HG03045 (cell line): ENCODE measurements around the gene RGL3.
"Not testable (repeated sequence)": the region's sequence is repeated elsewhere in the genome, so short reads cannot be mapped to it uniquely, and the experiment has no call there.

Experiments
- ATAC-seq: cut with Tn5 transposase; IDR thresholded peaks from one replicate; pipeline ENCODE4 v1.9.1; 2021; ENCODE audit warnings: mild to moderate bottlenecking, moderate library complexity; ENCODE audit not compliant: unreplicated experiment

The RGL3 gene

DNA sequence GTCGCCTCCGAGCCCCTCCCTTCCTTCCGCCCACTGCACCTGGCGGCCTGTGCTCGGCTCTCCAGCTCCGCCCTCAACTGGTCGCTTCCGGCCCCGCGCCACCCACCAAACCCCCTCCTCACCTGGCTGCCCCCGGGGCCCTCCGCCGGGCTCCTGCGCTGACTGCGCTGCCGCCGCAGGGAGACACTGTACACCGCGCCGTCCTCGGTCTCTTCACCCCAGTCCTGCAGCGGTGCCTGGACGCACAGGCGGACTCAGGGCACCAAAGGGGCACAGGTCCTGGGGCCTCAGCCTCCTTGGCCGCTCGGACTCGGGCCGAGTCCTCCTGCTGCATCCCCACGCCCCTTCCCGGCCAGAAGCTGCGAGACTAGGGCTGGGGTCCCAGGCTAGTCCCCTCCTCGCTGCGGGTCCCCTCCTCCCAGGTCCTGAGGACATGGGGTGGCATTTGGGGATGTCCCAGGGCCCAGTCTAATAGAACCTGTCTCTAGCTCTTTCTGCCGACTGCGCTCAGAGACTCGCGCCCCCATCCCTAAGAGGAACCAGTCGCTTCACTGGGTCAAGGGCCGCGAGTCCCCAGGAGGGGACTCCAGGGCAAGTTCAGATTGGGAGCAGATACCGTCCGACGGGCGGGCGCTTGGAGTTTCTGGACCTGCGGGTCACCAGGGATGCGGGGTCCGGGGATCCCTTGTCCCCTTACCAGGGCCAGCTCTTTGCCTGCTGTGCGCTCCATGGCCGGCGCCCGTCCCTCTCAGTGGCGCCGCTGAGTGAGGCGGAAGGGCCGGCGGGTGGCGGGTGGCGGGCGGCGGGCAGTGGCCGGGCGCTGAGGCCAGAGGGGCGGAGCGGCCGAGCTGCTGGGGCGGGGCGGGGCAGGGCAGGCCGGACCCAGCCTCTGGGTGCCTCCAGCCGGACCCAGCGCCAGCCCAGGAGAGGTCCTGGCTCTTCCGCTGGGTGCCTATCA, at the start of gene RGL3:
TSS of gene RGL3 (minus strand) at position 766 of the 958 bp plus-strand sequence. CDS start at position 730, 36 bp downstream.
- no peak for ATAC-seq

- ATAC-seq = not testable (repeated sequence)
Observed at GRCh38 chr19:11468266-11468845, 49.2 kb upstream of the RGL3 start.

- ATAC-seq = no peak
Observed at GRCh38 chr19:11465600-11465999, 46.5 kb upstream of the RGL3 start.

- no peak for ATAC-seq
Observed at GRCh38 chr19:11464333-11465265, 45.5 kb upstream of the RGL3 start.

DNA sequence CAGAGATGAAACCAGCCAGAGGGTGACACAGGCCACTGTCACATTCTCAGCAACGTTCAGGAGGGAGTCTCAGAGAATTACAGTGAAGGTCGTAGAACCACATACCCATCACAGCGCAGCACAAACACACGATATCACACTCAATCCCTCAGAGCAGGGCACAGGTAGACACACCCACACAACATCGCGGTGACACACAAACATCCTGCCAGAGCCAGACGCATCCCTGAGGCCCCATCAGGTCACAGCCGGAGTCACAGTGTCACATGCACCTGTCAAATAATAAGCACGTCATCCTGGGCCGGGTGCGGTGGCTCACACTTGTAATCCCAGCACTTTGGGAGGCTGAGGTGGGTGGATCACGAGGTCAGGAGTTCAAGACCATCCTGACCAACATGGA, 44.3 kb upstream of the RGL3 start:
- ATAC-seq = no peak

- ATAC-seq = no peak
Observed at GRCh38 chr19:11461453-11461852, 42.3 kb upstream of the RGL3 start.

GRCh38 chr19:11460207-11460606, 41.1 kb upstream of the RGL3 start:
- ATAC-seq = no peak

- not testable (repeated sequence) for ATAC-seq
Observed at GRCh38 chr19:11458912-11459311, 39.8 kb upstream of the RGL3 start.

DNA sequence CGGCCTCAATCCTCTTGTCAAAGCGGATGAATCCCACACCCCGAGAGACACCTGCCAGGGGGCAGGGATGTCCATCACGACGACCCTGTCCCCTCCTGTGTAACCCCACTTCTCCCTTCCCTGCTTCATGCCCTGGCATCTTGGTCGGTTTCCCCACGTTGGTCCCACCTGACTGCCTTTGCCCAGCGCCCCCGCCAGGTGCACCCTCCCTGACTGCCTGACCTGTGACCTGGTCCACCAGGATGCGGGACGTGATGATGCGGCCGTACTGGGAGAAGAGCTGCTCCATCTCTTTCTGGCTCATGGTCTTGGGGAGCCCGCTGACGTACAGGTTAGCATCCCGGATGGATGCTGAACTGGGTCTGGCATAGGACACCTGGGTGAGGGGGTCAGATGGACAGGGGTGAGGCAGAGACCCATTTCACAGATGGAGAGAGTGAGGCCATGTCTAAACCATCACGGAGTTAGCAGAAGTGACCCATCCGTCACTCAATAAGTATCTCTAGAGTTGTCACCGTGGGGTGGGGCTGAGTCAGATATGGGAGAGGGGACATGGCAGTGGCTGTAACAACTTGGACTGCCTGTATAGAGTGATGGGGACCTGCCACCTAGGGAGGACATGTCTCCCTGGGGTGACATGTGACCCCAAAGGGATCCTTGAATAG, 39.3 kb upstream of the RGL3 start:
- no peak for ATAC-seq

GRCh38 chr19:11457831-11458230, 38.7 kb upstream of the RGL3 start:
- ATAC-seq = no peak

DNA sequence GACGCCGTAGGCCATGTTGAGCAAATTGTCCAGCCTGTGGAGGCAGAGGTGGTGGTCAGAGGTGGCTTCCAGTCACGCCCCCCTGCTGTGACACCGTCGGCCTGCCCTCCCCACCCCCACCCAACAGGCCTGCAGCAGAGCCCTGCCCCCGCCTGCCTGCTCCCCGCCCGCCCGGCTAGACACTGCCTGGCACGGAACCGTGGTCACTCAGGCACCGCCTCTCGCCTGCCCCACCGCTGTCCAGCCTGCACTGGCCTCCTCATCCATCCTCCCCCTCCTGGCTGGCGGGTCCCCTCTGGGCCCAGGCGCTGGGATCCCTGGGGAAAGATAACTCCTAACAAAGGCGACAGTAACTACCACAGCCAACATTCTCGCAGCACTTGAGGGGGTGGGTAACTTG, 38.0 kb upstream of the RGL3 start:
- ATAC-seq = no peak

GRCh38 chr19:11456659-11457058, 37.5 kb upstream of the RGL3 start:
- no peak for ATAC-seq

- ATAC-seq = not testable (repeated sequence)
Observed at GRCh38 chr19:11455233-11455554, 36.1 kb upstream of the RGL3 start.

DNA sequence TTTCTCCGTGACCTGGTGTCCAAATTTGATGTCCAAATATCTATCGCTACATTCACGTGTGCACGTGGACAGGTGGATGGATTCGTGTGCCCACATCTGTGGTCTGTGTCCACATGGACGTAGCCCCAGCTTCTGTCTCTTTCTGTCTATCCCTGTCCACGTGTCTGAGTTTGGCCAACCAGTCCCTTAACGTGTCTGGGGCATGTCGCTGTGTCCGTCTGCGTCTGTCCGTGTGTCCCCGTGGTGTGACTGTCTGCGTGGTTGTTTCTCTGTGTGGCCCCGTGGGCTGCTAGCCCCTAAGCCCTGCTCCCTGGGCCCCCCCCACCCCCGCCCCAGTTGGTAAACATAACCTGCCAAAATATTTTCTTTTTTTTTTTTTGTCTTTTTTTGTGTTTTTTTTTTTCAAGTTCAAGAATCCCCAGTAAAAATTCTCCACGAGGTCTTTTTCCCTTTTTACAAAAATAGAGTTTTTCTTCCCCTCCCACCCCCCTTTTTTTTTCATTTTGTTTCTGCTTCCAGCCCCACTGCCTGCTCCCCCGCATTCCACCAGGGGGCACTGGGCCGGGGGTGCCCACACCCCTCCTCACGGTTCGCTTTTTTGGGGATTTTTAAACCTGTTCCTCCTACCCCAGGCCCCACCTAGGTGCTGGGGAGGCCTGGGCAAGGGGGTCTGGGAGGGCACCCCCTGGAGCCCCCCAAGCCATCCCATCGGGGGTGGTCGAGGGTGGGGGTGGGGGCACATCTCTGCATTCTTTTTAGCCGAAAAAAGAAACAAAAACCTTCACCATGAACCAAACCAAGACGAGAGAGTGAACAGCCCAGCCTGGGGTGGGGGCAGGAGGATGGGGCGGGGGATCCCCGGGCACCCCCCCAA, 34.6 kb upstream of the RGL3 start:
- no peak for ATAC-seq

GRCh38 chr19:11452620-11453310, 33.7 kb upstream of the RGL3 start:
- no peak for ATAC-seq

- no peak for ATAC-seq
Observed at GRCh38 chr19:11451871-11452619, 32.9 kb upstream of the RGL3 start.

DNA sequence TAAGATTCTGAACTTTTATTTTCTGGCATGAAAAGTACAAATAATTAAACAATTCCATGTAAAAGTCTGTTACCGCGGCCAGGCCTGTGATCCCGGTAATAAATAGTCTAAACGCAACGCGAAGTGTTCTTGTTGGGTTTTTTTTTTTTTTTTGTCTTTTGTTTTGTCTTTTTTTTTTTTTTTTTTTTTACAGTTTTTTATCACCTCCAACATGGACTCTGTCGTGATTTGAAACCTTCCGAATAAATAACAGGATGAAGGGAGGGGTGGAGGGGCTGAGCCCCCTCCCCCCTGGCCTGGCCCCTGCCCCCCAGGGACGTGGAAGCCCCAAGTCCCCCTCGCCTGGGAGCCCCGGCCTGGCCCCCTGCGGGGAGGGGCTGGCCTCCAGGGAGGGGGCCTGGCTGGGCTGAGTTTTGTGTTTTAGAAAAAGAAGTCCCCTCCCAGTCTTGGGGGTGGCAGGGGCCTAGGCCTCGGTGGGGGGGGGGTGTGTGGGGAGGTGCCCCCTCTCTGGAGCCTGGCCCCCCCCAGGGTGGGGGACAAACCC, 32.3 kb upstream of the RGL3 start:
- ATAC-seq = no peak
